NOMO-1 (cell line): ENCODE results near the gene SPC25.
"Not testable (repeated sequence)": the region's sequence is repeated elsewhere in the genome, so short reads cannot be mapped to it uniquely, and the experiment has no call there.

Experiments used
- DNase-seq, 2 experiments: peaks; one replicate each; lab custom pipeline; 2025; ENCODE audit not compliant: unreplicated experiment in 2 of 2; lab: John Stamatoyannopoulos, UW

The SPC25 gene, protein sequence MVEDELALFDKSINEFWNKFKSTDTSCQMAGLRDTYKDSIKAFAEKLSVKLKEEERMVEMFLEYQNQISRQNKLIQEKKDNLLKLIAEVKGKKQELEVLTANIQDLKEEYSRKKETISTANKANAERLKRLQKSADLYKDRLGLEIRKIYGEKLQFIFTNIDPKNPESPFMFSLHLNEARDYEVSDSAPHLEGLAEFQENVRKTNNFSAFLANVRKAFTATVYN

GRCh38 chr2:168890006-168890782 lies at the start of gene SPC25:
TSS of gene SPC25 (minus strand) at chr2:168890430. CDS start at chr2:168889519, 911 bp downstream.
- peak; percentile 97 for DNase-seq

DNA sequence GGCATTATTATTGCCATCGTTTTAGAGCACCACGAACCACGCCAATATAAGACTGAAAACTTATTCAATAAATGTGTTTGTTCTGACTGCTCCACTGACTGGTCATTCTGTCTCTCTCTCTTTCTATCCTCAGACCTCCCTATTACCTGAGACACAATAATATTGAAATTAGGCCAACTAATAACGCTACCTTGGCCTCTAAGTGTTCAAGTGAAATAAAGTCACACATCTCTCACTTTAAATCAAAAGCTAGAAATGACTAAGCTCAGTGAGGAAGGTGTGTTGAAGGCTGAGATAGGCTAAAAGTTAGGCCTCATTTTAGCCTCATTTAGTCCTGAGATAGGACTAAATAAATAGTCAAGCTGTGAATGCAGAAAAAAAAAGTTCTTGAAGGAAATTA lies 49.7 kb upstream of the SPC25 start:
- no peak for DNase-seq

- DNase-seq: no peak
These were observed 48.8 kb upstream of the SPC25 start for GRCh38 chr2:168939061-168939460.

- DNase-seq: no peak
These were observed 45.8 kb upstream of the SPC25 start for GRCh38 chr2:168935810-168936581.

DNA sequence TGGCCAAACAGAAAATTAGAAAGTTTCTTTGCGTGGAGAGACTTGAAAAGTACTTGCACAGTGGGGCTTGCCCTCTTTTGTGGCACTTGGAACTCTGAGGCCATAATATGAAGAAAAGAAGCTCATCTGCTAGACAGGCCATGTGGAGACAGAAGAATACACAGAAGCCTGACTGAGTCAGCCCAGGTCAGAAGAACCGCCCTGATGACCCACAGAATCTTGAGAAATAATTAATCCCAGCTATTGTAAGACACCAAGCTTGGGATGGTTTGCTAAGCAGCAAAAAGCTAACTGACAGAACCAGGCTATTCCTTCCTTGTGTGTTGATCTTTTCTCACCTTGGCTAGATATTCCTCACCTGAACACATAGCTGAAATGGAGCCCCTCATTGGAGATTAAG lies 44.6 kb upstream of the SPC25 start:
- DNase-seq: no peak

DNA sequence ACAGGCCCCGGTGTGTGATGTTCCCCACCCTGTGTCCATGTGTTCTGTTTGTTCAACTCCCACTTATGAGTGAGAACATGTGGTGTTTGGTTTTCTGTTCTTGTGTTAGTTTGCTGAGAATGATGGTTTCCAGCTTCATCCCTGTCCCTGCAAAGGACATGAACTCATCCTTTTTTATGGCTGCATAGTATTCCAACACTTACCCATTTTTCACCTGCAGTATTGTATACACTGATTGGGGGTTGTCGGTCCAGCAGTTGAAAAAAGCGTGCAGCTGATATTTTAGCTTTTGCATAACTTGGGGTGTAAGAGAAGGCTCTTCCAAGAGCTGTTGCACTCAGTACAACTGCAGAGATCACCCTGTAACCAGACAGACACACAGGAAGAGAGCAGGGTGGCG lies 41.9 kb upstream of the SPC25 start:
- not testable (repeated sequence) for DNase-seq

GRCh38 chr2:168930242-168930641 lies 40.0 kb upstream of the SPC25 start:
- DNase-seq: no peak

- DNase-seq: no peak
These were observed 38.8 kb upstream of the SPC25 start for GRCh38 chr2:168929031-168929430.

GRCh38 chr2:168928113-168928831 lies 38.0 kb upstream of the SPC25 start:
- no peak for DNase-seq

- no peak for DNase-seq
These were observed 36.6 kb upstream of the SPC25 start for GRCh38 chr2:168926621-168927386.

GRCh38 chr2:168920504-168921157 lies 30.4 kb upstream of the SPC25 start:
- peak in 1 of 2 experiments; percentile 60 for DNase-seq

DNA sequence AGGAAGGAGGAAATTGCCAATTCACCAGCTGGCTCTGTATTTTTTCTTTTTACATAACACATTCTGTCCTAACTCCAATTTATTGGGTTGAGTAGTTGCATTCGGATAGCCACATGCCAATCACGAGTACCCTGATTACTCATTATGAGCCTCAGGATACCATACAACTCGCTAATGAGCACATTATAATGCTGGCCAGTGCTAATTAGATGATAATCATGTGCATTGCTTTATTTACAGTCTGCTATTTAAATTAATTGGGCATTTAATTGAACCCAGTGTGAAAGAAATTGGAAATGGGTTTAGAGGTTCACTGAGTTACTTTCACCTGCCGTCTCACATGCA lies 26.1 kb upstream of the SPC25 start:
- no peak for DNase-seq

DNA sequence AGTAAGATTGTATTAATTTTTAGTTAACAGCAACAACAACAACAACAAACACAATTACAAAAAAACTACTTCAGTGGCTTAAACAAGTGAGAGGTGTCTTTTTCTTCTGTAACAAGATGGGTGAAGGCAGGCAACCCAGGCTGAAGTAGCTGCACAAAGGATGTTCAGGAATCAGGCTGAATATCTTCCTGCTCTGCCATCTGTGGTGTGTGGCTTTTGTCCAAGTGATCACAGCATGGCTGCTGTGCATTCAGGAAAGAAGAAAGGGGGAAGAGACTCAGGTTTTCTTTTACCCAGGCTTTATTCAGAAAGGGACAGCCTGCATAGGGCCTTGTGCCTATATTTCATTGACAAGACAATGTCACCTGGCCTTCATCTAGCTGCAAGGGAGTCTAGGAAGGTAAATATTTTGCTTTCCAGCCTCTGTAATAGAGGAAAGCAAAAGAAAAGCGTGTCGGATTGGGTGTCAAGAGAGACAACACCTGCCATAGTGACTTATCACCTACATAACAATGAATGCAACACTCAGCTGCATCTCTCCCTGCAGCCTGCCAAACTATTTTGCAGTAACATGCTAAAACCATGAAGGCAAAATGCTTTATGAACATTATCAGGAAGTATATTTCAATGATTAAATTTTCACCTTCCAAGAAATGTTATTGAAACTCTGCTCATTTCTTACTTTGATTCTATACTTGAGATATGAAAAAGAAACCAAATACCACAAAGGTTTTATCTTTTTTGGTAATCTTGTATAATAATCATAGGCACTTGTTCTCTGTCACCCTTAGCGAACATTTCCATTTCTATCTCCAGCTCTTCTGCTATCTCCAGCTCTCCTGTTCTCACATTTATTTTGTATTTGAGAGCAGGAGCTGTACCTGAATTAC lies 25.5 kb upstream of the SPC25 start:
- no peak for DNase-seq

- no peak for DNase-seq
These were observed 23.3 kb upstream of the SPC25 start for GRCh38 chr2:168913495-168913894.

GRCh38 chr2:168912901-168913369 lies 22.7 kb upstream of the SPC25 start:
- DNase-seq: no peak

- DNase-seq: peak; percentile 44 to 84
These were observed 22.2 kb upstream of the SPC25 start for GRCh38 chr2:168912466-168912865.

GRCh38 chr2:168910330-168910729 lies 20.1 kb upstream of the SPC25 start:
- no peak for DNase-seq

DNA sequence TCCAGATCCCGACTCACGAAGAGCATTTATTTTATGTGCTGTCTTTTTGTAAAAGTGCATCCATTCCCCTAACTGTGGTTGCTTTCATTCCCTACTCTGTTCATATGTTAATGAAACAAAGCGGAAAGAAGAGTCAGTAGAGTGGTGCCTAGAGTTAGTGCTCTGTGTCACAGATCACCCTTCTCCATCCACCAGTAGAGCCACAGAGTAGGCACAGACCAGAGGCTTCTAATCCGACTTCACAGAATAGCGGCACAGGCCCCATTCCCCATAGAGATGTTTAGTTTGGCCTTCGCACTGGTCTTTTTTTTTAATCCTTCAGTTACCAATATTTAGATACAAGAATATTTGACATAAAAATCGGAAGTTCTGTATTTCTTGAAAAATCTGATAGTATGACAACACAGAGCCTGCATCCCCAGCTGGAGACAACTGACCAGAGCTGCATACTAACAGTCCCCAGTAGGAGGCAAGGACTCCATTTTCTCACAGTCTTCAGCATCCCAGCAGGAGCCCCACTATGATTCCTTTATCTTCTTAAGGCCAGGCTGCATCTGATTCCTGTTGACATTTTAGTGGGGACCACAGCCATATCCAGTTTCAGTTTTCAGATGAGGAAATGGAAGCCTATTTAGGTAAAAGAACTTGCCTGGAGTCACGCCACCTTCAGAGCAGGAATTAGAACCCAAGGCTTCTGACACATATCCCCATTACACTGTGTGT lies 17.9 kb upstream of the SPC25 start:
- no peak for DNase-seq
